Heart right ventricle (tissue), 16 donors: ENCODE measurements around the gene ALKBH4. TPM values are rescaled to one million over a fixed set of nuclear protein-coding genes. Genes with fewer than 3 reads are reported as not detected.

Experiments used
- ATAC-seq, 8 donors: fragments of 200-7000 bp; cut with Tn5 transposase; one replicate each; pipeline ENCODE4 v1.9.1; 2020; ENCODE audit warnings: mild to moderate bottlenecking in 8 of 8, moderate library complexity in 8 of 8, moderate number of reproducible peaks in 1 of 8
- DNase-seq, 2 donors: peaks; one replicate each; pipeline ENCODE4 v3.0.0-alpha.2; 2020
- H3K27ac ChIP-seq, 10 donors: fragments of 200-600 bp; sonication (generic) in 2 of 10; one replicate each; pipeline versions ENCODE4 v1.5.0 to v1.8.0; 2020 to 2022; ENCODE audit warnings: mild to moderate bottlenecking in 3 of 10
- H3K27me3 ChIP-seq, 7 donors: fragments of 200-600 bp; one replicate each; pipeline ENCODE4 v1.8.0; 2021 to 2022; ENCODE audit warnings: mild to moderate bottlenecking in 2 of 7
- H3K36me3 ChIP-seq, 9 donors: fragments of 200-600 bp; sonication (generic) in 1 of 9; one replicate each; pipeline versions ENCODE4 v1.5.0 to v1.8.0; 2020 to 2022; ENCODE audit warnings: mild to moderate bottlenecking in 2 of 9
- H3K4me1 ChIP-seq, 9 donors: fragments of 200-600 bp; sonication (generic) in 1 of 9; one replicate each; pipeline versions ENCODE4 v1.5.0 to v1.8.0; 2020 to 2022; ENCODE audit warnings: mild to moderate bottlenecking in 4 of 9
- H3K4me3 ChIP-seq, 10 donors: fragments of 200-600 bp; sonication (generic) in 2 of 10; one replicate each; pipeline versions ENCODE4 v1.5.0 to v1.8.0; 2020 to 2022; ENCODE audit warnings: mild to moderate bottlenecking in 7 of 10, moderate library complexity in 2 of 10
- H3K9me3 ChIP-seq, 11 donors: fragments of 200-600 bp in 10 of 11; sonication (generic) in 2 of 11; one replicate each; pipeline versions ENCODE4 v1.5.0 to v1.8.0; 2013 to 2022; ENCODE audit warnings: mild to moderate bottlenecking in 2 of 11, control low read depth in 1 of 11, moderate library complexity in 1 of 11
- WGBS, 2 donors: extraction: QIAGEN DNeasy Blood & Tissue Kit; methylation state at CpG; one replicate each; pipeline ENCODE4 v1.1.7; 2013; ENCODE audit warnings: inconsistent platforms in 1 of 2; 5-methylcytosine and 5-hydroxymethylcytosine counted together
- intact Hi-C, 10 donors: fragments of 100-400 bp; cut with DNase I; formaldehyde crosslinking; loops; one replicate each; pipeline versions ENCODE4 v1.11.1 to v1.14.2; 2022
- polyA plus RNA-seq, 2 donors: library from polyadenylated mRNA; stranded (reverse); fragments of 200-250 nt; gene quantifications; one replicate each; pipeline ENCODE4 v1.2.3, GENCODE V29; 2013
- total RNA-seq, 10 donors: library from RNA; stranded (reverse); fragmentation: NEBNext Ultra II Directional in 3 of 10; extraction: Animal tissue kit (Norgen Biotek cat#: 25700) in 3 of 10; gene quantifications; one replicate each; pipeline versions ENCODE4 v1.2.1 to v1.2.4, GENCODE V29; 2021 to 2023
- TF ChIP-seq, protein P1 (sequence below), 9 donors: fragments of 200-600 bp; sonication (generic) in 2 of 9; IDR thresholded peaks; one replicate each; pipeline versions ENCODE4 v1.5.0 to v1.8.0; 2021 to 2022; ENCODE audit warnings: antibody characterized with exemption in 9 of 9, mild to moderate bottlenecking in 5 of 9, moderate library complexity in 1 of 9
- donor health status: Arrhythmogenic right ventricular cardiomyopathy.
- donor health status: ischemic (EF 13 %, LVEDD 7.1; RV severe dilation, severe dysfunction).
- donor health status: healthy with polysubstance abuse.
- donor health status: DM: no; HTN: yes; CAD: no.
- donor health status: DM: no; HTN: no; CAD: no.
- donor health status: ischemic (EF 25% LVEDD 6.9; RV normal size, moderate dysfunction).
- donor health status: ischemic (EF 25% LVEDD 5.7; RV mildly dilated, moderate dysfunction).
- donor health status: healthy.
- donor health status: DM: yes; HTN: yes; CAD: no.
- donor health status: Ischemic cardiomyopathy.
- donor health status: ischemic (EF 35%, LVEDD 5.7; RV mildly dilated, moderate dysfunction).
- donor health status: nonischemic (EF 11% LVEDD 7.7; RV severe dilation, severe dysfunction).
- donor health status: DM: yes; HTN: yes; CAD: no.
- donor health status: PGD.
- donor health status: ischemic (EF 29% LVEDD 5.4; RV normal size, mild dysfunction).
- donor health status: nonischemic (EF 23%, LVEDD 6.1; RV moderate dilation, normal function).

ALKBH4 gene
- total and polyA plus RNA-seq, 12 donors, result 4.4 to 8.6 (median 6.7) TPM

DNA sequence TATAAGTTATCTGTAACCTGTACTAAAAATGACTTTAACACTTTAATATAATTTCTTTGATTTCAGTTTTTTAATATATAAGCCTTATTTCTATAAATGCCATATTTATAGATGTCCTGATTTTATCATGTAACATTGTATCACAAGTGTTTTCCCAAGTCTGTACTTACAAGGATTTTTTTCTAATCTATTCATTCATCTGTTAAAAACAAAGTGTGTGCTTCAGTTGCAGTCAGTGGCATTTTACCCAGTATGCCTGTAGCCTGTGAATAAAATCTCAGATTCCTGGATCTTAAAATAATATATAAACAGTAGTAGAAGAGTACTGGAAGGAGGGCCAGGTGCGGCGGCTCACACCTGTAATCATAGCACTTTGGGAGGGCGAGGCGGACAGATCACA lies 51.1 kb downstream of the ALKBH4 start:
- Histone ChIP-seq H3K36me3 (peaks cover 0 to 99% (median 25%) of the 10 kb centered on the region in 9 donors), H3K4me1 (peaks cover 0 to 26% (median 8%) of the 10 kb centered on the region in 9 donors), H3K27ac (no peak overlapping the region), H3K9me3 (peaks cover 0 to 8% (median 0%) of the 10 kb centered on the region in 11 donors), H3K27me3 (no peaks in the 10 kb centered on the region), H3K4me3 (no peak overlapping the region)
- TF ChIP-seq, protein P1, sequence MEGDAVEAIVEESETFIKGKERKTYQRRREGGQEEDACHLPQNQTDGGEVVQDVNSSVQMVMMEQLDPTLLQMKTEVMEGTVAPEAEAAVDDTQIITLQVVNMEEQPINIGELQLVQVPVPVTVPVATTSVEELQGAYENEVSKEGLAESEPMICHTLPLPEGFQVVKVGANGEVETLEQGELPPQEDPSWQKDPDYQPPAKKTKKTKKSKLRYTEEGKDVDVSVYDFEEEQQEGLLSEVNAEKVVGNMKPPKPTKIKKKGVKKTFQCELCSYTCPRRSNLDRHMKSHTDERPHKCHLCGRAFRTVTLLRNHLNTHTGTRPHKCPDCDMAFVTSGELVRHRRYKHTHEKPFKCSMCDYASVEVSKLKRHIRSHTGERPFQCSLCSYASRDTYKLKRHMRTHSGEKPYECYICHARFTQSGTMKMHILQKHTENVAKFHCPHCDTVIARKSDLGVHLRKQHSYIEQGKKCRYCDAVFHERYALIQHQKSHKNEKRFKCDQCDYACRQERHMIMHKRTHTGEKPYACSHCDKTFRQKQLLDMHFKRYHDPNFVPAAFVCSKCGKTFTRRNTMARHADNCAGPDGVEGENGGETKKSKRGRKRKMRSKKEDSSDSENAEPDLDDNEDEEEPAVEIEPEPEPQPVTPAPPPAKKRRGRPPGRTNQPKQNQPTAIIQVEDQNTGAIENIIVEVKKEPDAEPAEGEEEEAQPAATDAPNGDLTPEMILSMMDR (IDR thresholded peaks at IDR 0.05), result no peak
- no peak for DNase-seq
- no peak for ATAC-seq
- intact Hi-C loops, result loop anchor here in 2 of 10 donors (5.0 to 10.0 kb wide), 2 partner anchors 34 to 51 kb away; partner anchors contain the start of genes ALKBH4 (in 1 of the 2) and LRWD1 (in 1 of the 2)
- WGBS, 2 donors, result 97 to 98% methylated on average over 4 of the region's 4 CpGs

DNA sequence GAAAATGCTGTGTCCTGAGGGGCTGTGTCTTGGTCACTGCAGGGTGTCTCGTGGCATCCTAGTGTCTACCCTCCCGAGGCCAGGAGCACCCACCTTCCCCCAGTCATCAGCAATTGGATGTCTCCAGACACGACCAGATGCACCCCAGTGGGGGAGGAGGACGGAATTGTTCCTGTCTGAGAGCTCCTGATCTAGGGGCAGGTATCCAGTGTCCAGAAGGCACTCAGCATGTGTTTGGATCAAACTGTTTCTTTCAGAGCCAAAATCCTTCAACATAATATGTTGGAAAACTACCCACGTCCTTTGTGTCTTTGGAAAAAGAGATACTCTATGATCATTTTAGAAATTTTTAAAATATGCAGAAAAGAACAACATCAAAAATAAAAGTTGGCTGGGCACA lies 51.6 kb downstream of the ALKBH4 start:
- no peak for DNase-seq
- peak in 1 of 8 donors; percentile 7 for ATAC-seq
- WGBS, 2 donors, result 69 to 83% methylated on average over 5 of the region's 5 CpGs
- Histone ChIP-seq H3K9me3 (peaks cover 0 to 8% (median 0%) of the 10 kb centered on the region in 11 donors), H3K4me1 (peaks cover 0 to 26% (median 8%) of the 10 kb centered on the region in 9 donors), H3K36me3 (peaks cover 0 to 99% (median 29%) of the 10 kb centered on the region in 9 donors), H3K4me3 (no peak overlapping the region), H3K27me3 (no peaks in the 10 kb centered on the region), H3K27ac (peak overlapping the region in 1 of 10 donors; percentile 21)
- intact Hi-C loops, result loop anchor here in 2 of 10 donors (5.0 to 10.0 kb wide), 2 partner anchors 34 to 52 kb away; partner anchors contain the start of genes ALKBH4 (in 1 of the 2) and LRWD1 (in 1 of the 2)
- TF ChIP-seq, protein P1 (IDR thresholded peaks at IDR 0.05), result no peak

DNA sequence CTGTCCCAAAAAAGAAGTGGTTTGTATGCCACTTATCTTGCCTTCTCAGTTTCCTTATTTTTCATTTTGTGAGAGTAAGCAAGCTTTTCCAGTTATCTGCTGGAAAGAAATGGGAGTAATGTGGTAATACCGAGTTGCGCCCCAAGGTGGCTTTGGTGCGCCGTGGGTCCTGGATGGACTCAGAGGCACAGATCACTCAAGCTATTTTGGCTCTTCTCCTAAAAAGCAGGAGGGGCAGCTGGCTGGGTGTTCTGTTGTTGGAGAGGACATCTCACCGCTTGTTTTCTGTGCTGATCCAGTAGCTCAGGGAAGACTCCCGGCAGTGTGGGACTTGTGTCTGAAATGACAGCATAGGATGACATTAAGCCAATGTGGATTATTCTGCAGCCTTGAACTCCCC lies 52.1 kb downstream of the ALKBH4 start:
- TF ChIP-seq, protein P1 (IDR thresholded peaks at IDR 0.05), result peak; percentile 16 to 60 (median 53)
- intact Hi-C loops, result loop anchor here in 2 of 10 donors (5.0 to 10.0 kb wide), 2 partner anchors 35 to 52 kb away; partner anchors contain the start of genes ALKBH4 (in 1 of the 2) and LRWD1 (in 1 of the 2)
- Histone ChIP-seq H3K9me3 (peaks cover 0 to 8% (median 0%) of the 10 kb centered on the region in 11 donors), H3K4me3 (no peak overlapping the region), H3K36me3 (peaks cover 0 to 100% (median 31%) of the 10 kb centered on the region in 9 donors), H3K27ac (peak overlapping the region in 1 of 10 donors; percentile 21), H3K27me3 (no peaks in the 10 kb centered on the region), H3K4me1 (peaks cover 0 to 26% (median 8%) of the 10 kb centered on the region in 9 donors)
- DNase-seq, result peak; percentile 38 to 54
- ATAC-seq, result peak; percentile 68 to 91 (median 80)
- WGBS, 2 donors, result 37 to 43% methylated on average over 6 of the region's 6 CpGs

DNA sequence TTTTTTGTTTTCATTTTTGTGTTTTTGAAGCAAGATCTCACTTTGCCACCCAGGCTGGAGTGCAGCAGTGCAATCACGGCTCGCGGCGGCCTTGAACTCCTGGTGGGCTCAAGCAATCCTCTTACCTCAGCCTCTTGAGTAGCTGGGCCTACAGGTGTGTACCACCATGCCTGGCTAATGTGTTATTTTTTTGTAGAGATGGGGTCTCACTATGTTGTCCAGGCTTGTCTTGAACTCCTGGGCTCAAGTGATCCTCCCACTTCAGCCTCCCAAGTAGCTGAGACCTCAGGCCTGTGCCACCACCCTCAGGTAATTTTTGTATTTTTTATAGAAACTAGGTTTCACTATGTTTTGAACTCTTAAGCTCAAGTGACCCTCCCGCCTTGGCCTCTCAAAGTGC lies 53.7 kb downstream of the ALKBH4 start:
- Histone ChIP-seq H3K27ac (no peak overlapping the region), H3K4me1 (peaks cover 0 to 22% (median 8%) of the 10 kb centered on the region in 9 donors), H3K4me3 (no peak overlapping the region), H3K27me3 (no peaks in the 10 kb centered on the region), H3K9me3 (peaks cover 0 to 8% (median 0%) of the 10 kb centered on the region in 11 donors), H3K36me3 (peaks cover 0 to 100% (median 41%) of the 10 kb centered on the region in 9 donors)
- DNase-seq (no peak), ATAC-seq (no peak)
- intact Hi-C loops, result loop anchor here in 2 of 10 donors (5.0 to 10.0 kb wide), 2 partner anchors 36 to 54 kb away; partner anchors contain the start of genes ALKBH4 (in 1 of the 2) and LRWD1 (in 1 of the 2)
- WGBS, 2 donors, result 97 to 99% methylated on average over 5 of the region's 5 CpGs
- TF ChIP-seq, protein P1 (IDR thresholded peaks at IDR 0.05), result no peak
